Measurements from ENCODE around the gene CNPY3. TPM values are rescaled to one million over a fixed set of nuclear protein-coding genes. Genes with fewer than 3 reads are reported as not detected.

Gene CNPY3
- total RNA-seq, 1 experiment from 2014 or later, result 40.1 TPM

GRCh38 chr6:42959917-42960242 is 30.6 kb downstream of the CNPY3 start:
- no peak for DNase-seq (ENCODE audit: low read depth)

- DNase-seq (ENCODE audit: low read depth), result no peak
These were observed 31.2 kb downstream of the CNPY3 start, which contains the start of gene GNMT for GRCh38 chr6:42960243-42961019. GNMT (plus strand) TSS chr6:42960754; CDS start chr6:42960768, 14 bp downstream.

GRCh38 chr6:42961020-42961470 is 31.8 kb downstream of the CNPY3 start:
- no peak for DNase-seq (ENCODE audit: low read depth)

DNA sequence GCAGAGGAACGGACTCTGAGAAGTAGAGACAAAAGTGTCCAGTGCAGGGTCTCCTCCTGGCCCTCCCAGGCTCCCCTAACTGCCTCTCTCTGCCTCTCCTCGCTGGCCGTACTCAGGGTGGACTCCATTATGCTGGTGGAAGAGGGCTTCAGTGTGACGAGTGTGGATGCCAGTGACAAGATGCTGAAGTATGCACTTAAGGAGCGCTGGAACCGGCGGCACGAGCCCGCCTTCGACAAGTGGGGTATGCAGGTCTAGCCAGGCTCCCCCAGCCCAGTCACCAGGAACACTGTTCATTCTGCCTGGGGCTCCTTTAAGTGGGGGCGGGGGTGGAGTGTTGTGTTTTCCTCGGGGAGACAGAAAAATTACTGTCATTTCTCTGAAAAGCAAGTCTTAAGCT is 32.8 kb downstream of the CNPY3 start:
- DNase-seq (ENCODE audit: low read depth), result no peak

- no peak for DNase-seq (ENCODE audit: low read depth)
These were observed 33.4 kb downstream of the CNPY3 start for GRCh38 chr6:42962502-42963178.

- DNase-seq (ENCODE audit: low read depth), result no peak
These were observed 34.0 kb downstream of the CNPY3 start for GRCh38 chr6:42963179-42963854.

DNA sequence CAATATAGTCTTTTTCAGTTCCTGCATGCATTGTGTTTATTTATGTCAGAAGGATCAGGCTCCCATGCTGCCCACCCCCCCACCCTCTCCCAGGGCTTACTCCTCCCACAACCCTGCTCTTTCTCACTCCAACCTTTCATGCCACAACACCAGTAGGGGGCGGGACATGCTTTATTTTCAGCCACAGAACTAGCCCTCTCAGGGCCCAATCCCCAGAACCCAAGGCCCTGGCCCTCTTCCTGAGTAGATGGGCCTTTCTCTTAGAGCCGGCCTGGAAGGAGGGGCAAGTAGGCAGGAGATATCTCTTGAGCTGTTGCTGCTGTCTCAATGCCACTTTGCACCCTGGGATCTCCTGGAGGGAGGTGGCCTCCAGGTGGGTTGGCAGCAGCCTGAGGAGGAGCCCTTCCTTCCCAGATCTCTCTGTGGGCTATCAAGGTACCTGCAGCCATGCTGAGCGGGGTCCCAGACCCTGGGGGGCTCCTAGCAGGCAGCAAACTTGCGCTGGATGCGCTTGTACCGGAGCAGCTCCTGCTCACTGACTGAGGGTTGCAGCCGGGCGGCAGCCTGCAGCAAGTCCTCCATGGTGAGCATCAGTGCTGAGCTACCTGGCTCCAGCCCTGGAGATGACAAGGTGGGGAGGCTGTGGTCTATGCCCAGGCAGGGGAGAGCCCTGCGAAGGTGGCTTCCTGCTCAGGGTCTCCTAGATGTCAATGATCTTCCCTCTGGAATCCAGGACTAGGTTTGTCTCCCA is 34.8 kb downstream of the CNPY3 start:
- peak; percentile 38 for DNase-seq (ENCODE audit: low read depth)

DNA sequence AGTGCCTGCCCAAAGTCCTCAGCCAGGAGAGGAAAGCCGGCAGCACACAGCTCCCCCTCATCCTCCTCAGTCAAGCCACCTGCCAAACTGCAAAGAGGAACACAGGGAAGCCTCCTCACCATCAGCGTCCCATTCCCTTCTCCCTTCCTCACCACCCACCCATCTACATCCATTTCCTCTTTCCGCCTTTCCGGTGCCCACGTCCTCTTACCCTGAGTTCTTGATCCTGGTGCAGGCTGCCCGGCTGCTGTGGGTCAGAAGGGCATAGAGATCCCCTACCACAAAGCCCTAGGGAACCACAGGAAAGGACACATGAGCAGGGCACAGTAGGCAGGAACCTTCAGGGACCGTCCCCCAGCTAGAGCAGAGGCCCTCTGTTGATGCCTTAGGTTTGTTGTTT is 37.3 kb downstream of the CNPY3 start:
- DNase-seq (ENCODE audit: low read depth), result no peak

- no peak for DNase-seq (ENCODE audit: low read depth)
These were observed 37.9 kb downstream of the CNPY3 start for GRCh38 chr6:42967228-42967627.

- no peak for DNase-seq (ENCODE audit: low read depth)
These were observed 38.9 kb downstream of the CNPY3 start for GRCh38 chr6:42968126-42968701.

GRCh38 chr6:42968783-42969182 is 39.5 kb downstream of the CNPY3 start:
- DNase-seq (ENCODE audit: low read depth), result no peak

DNA sequence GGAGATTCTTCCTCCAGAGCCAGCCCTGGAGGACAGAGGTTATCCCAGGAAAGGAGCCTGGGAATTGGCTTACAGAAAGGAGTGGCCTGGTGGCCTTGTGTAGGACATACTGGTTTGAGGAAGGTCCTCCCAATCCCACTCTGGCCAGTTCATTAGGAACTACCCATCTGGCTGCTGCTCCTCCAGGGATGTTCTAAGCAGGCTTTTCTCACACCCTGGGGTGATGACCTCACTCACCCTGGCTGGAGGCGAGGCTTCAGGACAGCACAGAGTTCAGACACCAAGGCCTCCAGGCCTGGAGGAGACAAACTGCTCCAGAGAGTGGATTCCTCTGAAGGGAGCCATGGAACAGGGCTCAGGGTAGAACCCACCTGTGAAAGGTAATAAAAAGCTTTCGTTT is 40.2 kb downstream of the CNPY3 start:
- no peak for DNase-seq (ENCODE audit: low read depth)

- DNase-seq (ENCODE audit: low read depth), result no peak
These were observed 40.7 kb downstream of the CNPY3 start for GRCh38 chr6:42969934-42970333.

GRCh38 chr6:42970871-42971612 is 41.8 kb downstream of the CNPY3 start:
- peak; percentile 33 for DNase-seq (ENCODE audit: low read depth)

- DNase-seq (ENCODE audit: low read depth), result no peak
These were observed 42.6 kb downstream of the CNPY3 start for GRCh38 chr6:42971746-42972327.

GRCh38 chr6:42973926-42974325 is 44.6 kb downstream of the CNPY3 start:
- DNase-seq (ENCODE audit: low read depth), result no peak

DNA sequence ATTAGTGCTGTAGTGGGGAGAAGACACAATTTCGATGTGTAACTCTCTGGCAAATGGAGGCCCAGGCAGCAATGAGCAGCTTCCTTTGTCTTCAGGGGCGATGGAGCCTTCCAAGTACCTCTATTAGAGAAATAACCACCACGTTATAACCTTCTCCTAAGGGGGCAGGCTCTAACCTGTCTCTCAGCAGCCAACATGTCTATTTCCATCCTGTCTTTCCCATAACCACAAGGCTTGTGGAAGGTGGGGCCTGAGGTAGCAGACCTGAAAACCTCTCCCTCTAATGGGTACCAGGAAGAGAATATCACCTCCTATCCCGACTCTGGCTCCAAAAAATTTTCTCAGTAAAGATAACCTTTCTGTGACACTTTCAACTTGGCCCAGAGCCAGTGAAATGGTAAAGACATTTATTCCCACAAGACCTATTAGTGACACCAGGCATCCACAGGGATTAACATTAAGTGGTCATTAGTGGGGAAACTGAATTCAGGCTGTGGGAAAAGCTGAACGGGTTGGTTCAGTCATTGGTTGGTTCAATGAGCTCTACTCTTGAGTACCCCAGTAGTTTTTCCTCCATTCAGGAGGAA is 45.7 kb downstream of the CNPY3 start:
- no peak for DNase-seq (ENCODE audit: low read depth)

GRCh38 chr6:42978487-42978838 is 49.2 kb downstream of the CNPY3 start:
- peak; percentile 12 for DNase-seq (ENCODE audit: low read depth)

DNA sequence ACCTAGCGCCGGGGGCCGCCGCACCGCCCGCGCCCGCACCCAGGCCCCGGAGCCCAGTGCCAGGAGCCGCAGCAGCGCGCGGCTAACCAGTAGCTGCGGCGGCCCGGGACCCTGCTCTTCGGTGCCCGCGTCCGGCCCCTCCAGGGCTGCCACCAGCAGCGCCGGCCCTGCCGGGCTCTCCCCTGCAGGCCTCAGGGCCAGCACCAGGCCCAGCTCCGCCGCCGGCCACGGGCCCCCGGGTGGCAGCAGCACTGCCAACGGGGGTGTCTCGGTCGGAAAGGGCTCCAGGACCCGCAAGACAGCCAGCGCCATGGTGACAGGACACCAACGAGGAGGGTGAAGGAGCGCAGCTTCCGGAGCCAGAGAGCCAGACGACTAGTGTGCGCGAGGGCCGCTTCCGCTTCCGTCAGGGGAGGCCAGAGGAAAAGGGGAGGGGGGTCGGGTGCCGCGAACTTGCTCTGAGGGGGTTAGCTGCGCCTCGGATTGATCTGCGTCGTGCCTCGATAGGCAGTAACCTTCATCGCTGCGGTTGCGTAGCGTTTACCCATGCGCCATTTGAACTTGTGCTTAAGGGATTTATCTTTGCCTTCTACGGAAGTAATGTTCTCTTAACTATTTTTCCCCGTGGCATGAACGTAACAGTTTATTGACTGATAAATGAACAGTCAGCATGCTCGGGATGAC is 49.7 kb downstream of the CNPY3 start, which contains the start of gene PEX6:
PEX6 (minus strand) TSS at position 343 of the 684 bp plus-strand sequence; CDS start at position 312, 31 bp downstream.
- DNase-seq (ENCODE audit: low read depth), result peak; percentile 71
